AG09319 (cell line): Measurements from ENCODE around the gene CALD1.

Experiments
- DNase-seq: peaks from one replicate; pipeline ENCODE4 v3.0.0-alpha.2; 2010; ENCODE audit warnings: low read depth; ENCODE audit errors: extremely low read depth
- CTCF ChIP-seq: IDR thresholded peaks from 2 replicates; pipeline ENCODE4 v1.5.1; 2011; ENCODE audit warnings: low read depth, mild to moderate bottlenecking, inconsistent platforms, low read length, moderate library complexity

Gene CALD1

GRCh38 chr7:135012229-135012628 is 232.8 kb downstream of the CALD1 start:
- TF ChIP-seq CTCF = no peak
- no peak for DNase-seq
